ENCODE data around the gene ITGAD.

Gene ITGAD

GRCh38 chr16:31355431-31356100, 37.6 kb upstream of the ITGAD start:
- Histone ChIP-seq H3K4me1 (ENCODE audit: control insufficient read depth, insufficient read depth, low read length, poor library complexity, severe bottlenecking) (no peaks in the 10 kb centered on the region), H3K27ac (ENCODE audit: insufficient read depth, low read length, poor library complexity, severe bottlenecking) (no peak overlapping the region), H3K4me3 (ENCODE audit: insufficient read depth, low read depth, low read length, poor library complexity, severe bottlenecking) (no peak overlapping the region), H3K36me3 (ENCODE audit: control insufficient read depth, insufficient read depth, low read length) (no peaks in the 10 kb centered on the region), H3K27me3 (replicated peaks; ENCODE audit: control insufficient read depth, insufficient read depth, low read length, poor library complexity, severe bottlenecking) (no peaks in the 10 kb centered on the region), H3K9me3 (ENCODE audit: control insufficient read depth, low read length) (no peaks in the 10 kb centered on the region)
- DNase-seq: no peak

- Histone ChIP-seq H3K9me3 (ENCODE audit: control insufficient read depth, low read length) (no peaks in the 10 kb centered on the region), H3K4me3 (ENCODE audit: insufficient read depth, low read depth, low read length, poor library complexity, severe bottlenecking) (no peak overlapping the region), H3K27me3 (replicated peaks; ENCODE audit: control insufficient read depth, insufficient read depth, low read length, poor library complexity, severe bottlenecking) (no peaks in the 10 kb centered on the region), H3K36me3 (ENCODE audit: control insufficient read depth, insufficient read depth, low read length) (no peaks in the 10 kb centered on the region), H3K4me1 (ENCODE audit: control insufficient read depth, insufficient read depth, low read length, poor library complexity, severe bottlenecking) (no peaks in the 10 kb centered on the region), H3K27ac (ENCODE audit: insufficient read depth, low read length, poor library complexity, severe bottlenecking) (no peak overlapping the region)
- DNase-seq: no peak
Observed at GRCh38 chr16:31356566-31357323, 36.4 kb upstream of the ITGAD start.

- no peaks in the 10 kb centered on the region for H3K36me3 ChIP-seq (ENCODE audit: control insufficient read depth, insufficient read depth, low read length)
- H3K27me3 ChIP-seq (replicated peaks; ENCODE audit: control insufficient read depth, insufficient read depth, low read length, poor library complexity, severe bottlenecking): no peaks in the 10 kb centered on the region
- no peak overlapping the region for H3K4me3 ChIP-seq (ENCODE audit: insufficient read depth, low read depth, low read length, poor library complexity, severe bottlenecking)
- H3K4me1 ChIP-seq (ENCODE audit: control insufficient read depth, insufficient read depth, low read length, poor library complexity, severe bottlenecking): no peaks in the 10 kb centered on the region
- no peaks in the 10 kb centered on the region for H3K9me3 ChIP-seq (ENCODE audit: control insufficient read depth, low read length)
- no peak overlapping the region for H3K27ac ChIP-seq (ENCODE audit: insufficient read depth, low read length, poor library complexity, severe bottlenecking)
- no peak for DNase-seq
Observed at GRCh38 chr16:31357324-31358109, 35.6 kb upstream of the ITGAD start.

DNA sequence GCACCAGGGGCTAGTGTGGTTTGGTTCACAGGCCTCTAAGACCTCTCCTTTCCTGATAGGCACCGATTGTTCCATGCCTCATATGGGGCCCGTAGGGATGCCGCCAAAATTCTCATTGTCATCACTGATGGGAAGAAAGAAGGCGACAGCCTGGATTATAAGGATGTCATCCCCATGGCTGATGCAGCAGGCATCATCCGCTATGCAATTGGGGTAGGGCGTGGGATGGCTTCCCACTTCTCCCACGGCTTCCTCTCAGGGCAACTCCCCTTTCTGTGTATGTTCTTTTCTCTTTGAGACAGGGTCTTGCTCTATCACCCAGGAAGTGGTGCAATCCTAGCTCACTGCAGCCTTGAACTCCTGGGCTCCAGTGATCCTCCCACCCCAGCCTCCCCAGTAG, 32.9 kb upstream of the ITGAD start:
- Histone ChIP-seq H3K36me3 (ENCODE audit: control insufficient read depth, insufficient read depth, low read length) (no peaks in the 10 kb centered on the region), H3K9me3 (ENCODE audit: control insufficient read depth, low read length) (no peaks in the 10 kb centered on the region), H3K4me3 (ENCODE audit: insufficient read depth, low read depth, low read length, poor library complexity, severe bottlenecking) (no peak overlapping the region), H3K27ac (ENCODE audit: insufficient read depth, low read length, poor library complexity, severe bottlenecking) (no peak overlapping the region), H3K27me3 (replicated peaks; ENCODE audit: control insufficient read depth, insufficient read depth, low read length, poor library complexity, severe bottlenecking) (no peaks in the 10 kb centered on the region), H3K4me1 (ENCODE audit: control insufficient read depth, insufficient read depth, low read length, poor library complexity, severe bottlenecking) (no peaks in the 10 kb centered on the region)
- DNase-seq: no peak

DNA sequence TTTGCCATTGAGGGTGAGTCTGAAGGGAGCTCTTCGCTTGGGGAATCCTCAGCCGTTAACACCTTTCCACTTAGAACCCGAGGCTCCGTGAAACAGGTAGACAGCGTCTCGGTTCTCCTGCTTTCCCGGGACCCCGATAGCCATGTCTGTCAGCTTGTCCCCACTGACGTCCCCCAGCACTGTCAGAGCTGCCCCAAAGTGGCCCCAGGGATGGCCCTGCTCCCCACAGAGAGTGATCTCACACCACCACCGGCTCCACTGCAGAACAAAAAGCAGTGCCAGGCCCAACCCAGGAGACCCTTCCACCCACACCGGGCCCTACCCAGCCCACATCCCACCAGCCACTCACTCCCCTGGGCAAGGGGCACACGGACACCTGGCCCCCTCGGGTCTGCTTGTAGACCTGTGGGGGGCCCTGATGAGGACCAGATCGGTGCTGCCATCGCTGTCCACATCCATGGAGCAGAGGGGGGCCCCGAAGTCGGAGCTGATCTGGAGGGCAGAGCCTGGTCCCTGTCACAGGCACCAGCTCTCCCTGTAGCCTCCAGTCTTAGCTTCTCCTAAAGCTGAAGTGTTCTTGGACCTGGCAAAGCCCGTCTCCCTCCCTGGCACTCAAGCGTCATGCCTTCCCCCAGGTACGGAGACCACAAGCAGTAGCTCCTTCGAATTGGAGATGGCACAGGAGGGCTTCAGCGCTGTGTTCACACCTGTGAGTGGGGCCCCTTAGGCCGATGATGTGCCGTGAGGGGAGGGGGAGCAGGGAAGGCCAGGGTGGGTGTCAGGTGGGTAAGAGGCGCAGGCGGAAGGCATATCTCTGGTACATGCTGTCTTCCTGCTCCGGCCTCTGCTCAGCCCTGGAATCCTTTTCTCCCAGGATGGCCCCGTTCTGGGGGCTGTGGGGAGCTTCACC, 31.7 kb upstream of the ITGAD start:
- Histone ChIP-seq H3K4me1 (ENCODE audit: control insufficient read depth, insufficient read depth, low read length, poor library complexity, severe bottlenecking) (no peaks in the 10 kb centered on the region), H3K27me3 (replicated peaks; ENCODE audit: control insufficient read depth, insufficient read depth, low read length, poor library complexity, severe bottlenecking) (no peaks in the 10 kb centered on the region), H3K36me3 (ENCODE audit: control insufficient read depth, insufficient read depth, low read length) (no peaks in the 10 kb centered on the region), H3K4me3 (ENCODE audit: insufficient read depth, low read depth, low read length, poor library complexity, severe bottlenecking) (no peak overlapping the region), H3K9me3 (ENCODE audit: control insufficient read depth, low read length) (no peaks in the 10 kb centered on the region), H3K27ac (ENCODE audit: insufficient read depth, low read length, poor library complexity, severe bottlenecking) (no peak overlapping the region)
- no peak for DNase-seq

GRCh38 chr16:31362476-31363405, 30.4 kb upstream of the ITGAD start:
- Histone ChIP-seq H3K4me1 (ENCODE audit: control insufficient read depth, insufficient read depth, low read length, poor library complexity, severe bottlenecking) (no peaks in the 10 kb centered on the region), H3K36me3 (ENCODE audit: control insufficient read depth, insufficient read depth, low read length) (no peaks in the 10 kb centered on the region), H3K27me3 (replicated peaks; ENCODE audit: control insufficient read depth, insufficient read depth, low read length, poor library complexity, severe bottlenecking) (no peaks in the 10 kb centered on the region), H3K27ac (ENCODE audit: insufficient read depth, low read length, poor library complexity, severe bottlenecking) (no peak overlapping the region), H3K4me3 (ENCODE audit: insufficient read depth, low read depth, low read length, poor library complexity, severe bottlenecking) (no peak overlapping the region), H3K9me3 (ENCODE audit: control insufficient read depth, low read length) (no peaks in the 10 kb centered on the region)
- no peak for DNase-seq

DNA sequence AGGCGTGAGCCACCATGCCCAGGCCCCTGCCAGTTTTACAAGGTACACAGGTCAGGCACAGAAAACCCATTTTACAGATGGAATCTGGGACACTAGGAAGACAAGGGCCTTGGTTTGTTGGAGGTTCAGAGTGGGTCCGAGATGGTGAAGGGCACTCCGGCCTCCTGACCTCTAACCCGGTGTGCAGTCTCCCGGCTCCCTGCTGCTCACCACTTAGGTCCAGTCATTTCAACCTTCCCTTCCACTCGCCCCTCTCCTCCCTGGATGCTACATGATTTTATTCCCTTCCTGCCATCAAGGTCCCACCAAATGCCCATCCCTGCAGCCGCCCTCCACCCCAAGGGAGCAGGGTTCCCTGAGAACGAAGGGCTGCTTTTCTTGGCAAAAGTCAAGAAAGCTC, 29.4 kb upstream of the ITGAD start:
- no peaks in the 10 kb centered on the region for H3K4me1 ChIP-seq (ENCODE audit: control insufficient read depth, insufficient read depth, low read length, poor library complexity, severe bottlenecking)
- DNase-seq: no peak
- no peaks in the 10 kb centered on the region for H3K36me3 ChIP-seq (ENCODE audit: control insufficient read depth, insufficient read depth, low read length)
- no peak overlapping the region for H3K4me3 ChIP-seq (ENCODE audit: insufficient read depth, low read depth, low read length, poor library complexity, severe bottlenecking)
- no peaks in the 10 kb centered on the region for H3K9me3 ChIP-seq (ENCODE audit: control insufficient read depth, low read length)
- no peak overlapping the region for H3K27ac ChIP-seq (ENCODE audit: insufficient read depth, low read length, poor library complexity, severe bottlenecking)
- no peaks in the 10 kb centered on the region for H3K27me3 ChIP-seq (replicated peaks; ENCODE audit: control insufficient read depth, insufficient read depth, low read length, poor library complexity, severe bottlenecking)

DNA sequence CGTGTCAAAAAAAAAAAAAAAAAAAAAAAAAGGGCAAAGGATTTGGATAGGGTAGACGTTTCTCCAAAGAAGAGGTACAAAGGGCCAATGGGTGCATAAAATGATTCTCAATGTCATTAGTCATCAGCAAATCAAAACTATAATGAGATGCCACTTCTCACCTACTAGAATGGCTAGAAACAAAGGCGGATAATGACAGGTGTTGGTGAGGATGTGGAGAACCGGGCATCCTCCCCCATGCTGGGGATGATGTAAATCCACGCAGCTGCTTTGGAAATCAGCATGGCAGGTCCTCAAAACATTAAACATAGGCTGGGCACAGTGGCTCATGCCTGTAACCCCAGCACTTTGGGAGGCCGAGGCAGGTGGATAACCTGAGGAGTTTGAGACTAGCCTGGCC, 28.7 kb upstream of the ITGAD start:
- Histone ChIP-seq H3K27me3 (replicated peaks; ENCODE audit: control insufficient read depth, insufficient read depth, low read length, poor library complexity, severe bottlenecking) (no peaks in the 10 kb centered on the region), H3K4me1 (ENCODE audit: control insufficient read depth, insufficient read depth, low read length, poor library complexity, severe bottlenecking) (no peaks in the 10 kb centered on the region), H3K36me3 (ENCODE audit: control insufficient read depth, insufficient read depth, low read length) (no peaks in the 10 kb centered on the region), H3K27ac (ENCODE audit: insufficient read depth, low read length, poor library complexity, severe bottlenecking) (no peak overlapping the region), H3K4me3 (ENCODE audit: insufficient read depth, low read depth, low read length, poor library complexity, severe bottlenecking) (no peak overlapping the region), H3K9me3 (ENCODE audit: control insufficient read depth, low read length) (no peaks in the 10 kb centered on the region)
- no peak for DNase-seq

Data from effector memory CD4-positive, alpha-beta T cell (primary cell).